ENCODE data around the gene CES1.
"Not testable (repeated sequence)": the region's sequence is repeated elsewhere in the genome, so short reads cannot be mapped to it uniquely, and the experiment has no call there.

Gene CES1

GRCh38 chr16:55868980-55869379 lies 36.1 kb upstream of the CES1 start:
- in situ Hi-C loops (cut with HindIII; ENCODE audit: low sequenced_read_pairs) = no loop called here
- TF ChIP-seq CTCF (IDR thresholded peaks at IDR 0.05; ENCODE audit: low read depth, low read length, missing control alignments) = no peak
- DNase-seq (ENCODE audit: low read depth) = no peak
- H3K4me3 ChIP-seq (ENCODE audit: low read depth, low read length) = no peak overlapping the region

- TF ChIP-seq CTCF (IDR thresholded peaks at IDR 0.05; ENCODE audit: low read depth, low read length, missing control alignments) = no peak
- in situ Hi-C loops (cut with HindIII; ENCODE audit: low sequenced_read_pairs) = no loop called here
- no peak for DNase-seq (ENCODE audit: low read depth)
- no peak overlapping the region for H3K4me3 ChIP-seq (ENCODE audit: low read depth, low read length)
These were observed 35.2 kb upstream of the CES1 start for GRCh38 chr16:55868137-55868536.

- no peak overlapping the region for H3K4me3 ChIP-seq (ENCODE audit: low read depth, low read length)
- no peak for TF ChIP-seq CTCF (IDR thresholded peaks at IDR 0.05; ENCODE audit: low read depth, low read length, missing control alignments)
- in situ Hi-C loops (cut with HindIII; ENCODE audit: low sequenced_read_pairs) = no loop called here
These were observed 28.4 kb upstream of the CES1 start for GRCh38 chr16:55861288-55861687.

GRCh38 chr16:55857650-55858049 lies 24.8 kb upstream of the CES1 start:
- in situ Hi-C loops (cut with HindIII; ENCODE audit: low sequenced_read_pairs); DNase-seq (ENCODE audit: low read depth); H3K4me3 ChIP-seq (ENCODE audit: low read depth, low read length): not testable (repeated sequence)

More at GRCh38 chr16:55861288-55861687, 28.4 kb upstream of the CES1 start:
- DNase-seq (ENCODE audit: low read depth) = no peak

- no peak for TF ChIP-seq CTCF (IDR thresholded peaks at IDR 0.05; ENCODE audit: low read depth, low read length, missing control alignments)
- H3K4me3 ChIP-seq (ENCODE audit: low read depth, low read length) = no peak overlapping the region
- in situ Hi-C loops (cut with HindIII; ENCODE audit: low sequenced_read_pairs) = no loop called here
- no peak for DNase-seq (ENCODE audit: low read depth)
These were observed 24.1 kb upstream of the CES1 start for GRCh38 chr16:55856950-55857349.

- H3K4me3 ChIP-seq (ENCODE audit: low read depth, low read length) = no peak overlapping the region
- no peak for DNase-seq (ENCODE audit: low read depth)
- in situ Hi-C loops (cut with HindIII; ENCODE audit: low sequenced_read_pairs) = no loop called here
- no peak for TF ChIP-seq CTCF (IDR thresholded peaks at IDR 0.05; ENCODE audit: low read depth, low read length, missing control alignments)
These were observed 20.2 kb upstream of the CES1 start for GRCh38 chr16:55853114-55853513.

- in situ Hi-C loops (cut with HindIII; ENCODE audit: low sequenced_read_pairs) = no loop called here
- no peak overlapping the region for H3K4me3 ChIP-seq (ENCODE audit: low read depth, low read length)
- DNase-seq (ENCODE audit: low read depth) = no peak
- TF ChIP-seq CTCF (IDR thresholded peaks at IDR 0.05; ENCODE audit: low read depth, low read length, missing control alignments) = no peak
These were observed 16.6 kb upstream of the CES1 start for GRCh38 chr16:55849536-55849935.

All from astrocyte of the cerebellum (primary cell).